KBM-7 (cell line): ENCODE data around the gene POR.
A peak's percentile ranks its signal among the peaks of the same experiment; 100 is the strongest.

Experiments used
- DNase-seq: peaks from one replicate; pipeline ENCODE4 v3.0.0-alpha.2; 2015
- in situ Hi-C: fragments of 300-500 bp; cut with MboI; formaldehyde crosslinking; loops from 2 replicates; pipeline ENCODE4 v1.14.3; 2020; ENCODE audit warnings: low sequenced_read_pairs, low pct_unique_long_range_greater_than_20kb, mixed read lengths

Gene POR

GRCh38 chr7:75945297-75946168 is 30.6 kb downstream of the POR start:
- in situ Hi-C loops = no loop called here
- DNase-seq = no peak

- no peak for DNase-seq
- in situ Hi-C loops = no loop called here
Observed at GRCh38 chr7:75946207-75946855, 31.4 kb downstream of the POR start.

- DNase-seq = no peak
- in situ Hi-C loops = no loop called here
Observed at GRCh38 chr7:75948179-75948578, 33.2 kb downstream of the POR start.

- no peak for DNase-seq
- in situ Hi-C loops = no loop called here
Observed at GRCh38 chr7:75950111-75950681, 35.2 kb downstream of the POR start.

DNA sequence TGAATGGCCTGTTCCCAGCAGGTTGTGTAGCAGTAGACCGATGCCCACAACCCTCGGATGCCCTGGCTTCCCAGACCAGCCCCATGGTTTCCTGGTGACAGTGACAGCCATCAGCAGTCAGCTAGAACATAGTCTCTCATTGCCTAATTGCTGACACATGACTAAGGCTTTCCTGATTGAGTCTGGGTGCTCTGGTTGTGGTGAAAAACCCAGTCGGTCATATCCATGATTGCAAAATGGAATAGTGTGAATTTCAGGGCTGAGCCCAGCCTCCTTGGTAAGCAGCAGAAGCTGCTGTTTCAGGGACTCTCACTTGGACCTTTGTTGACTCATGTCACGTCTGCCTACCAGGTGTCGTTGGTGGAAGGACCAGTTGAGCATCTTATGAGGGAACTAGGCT is 36.6 kb downstream of the POR start:
- in situ Hi-C loops = no loop called here

GRCh38 chr7:75953431-75953830 is 38.5 kb downstream of the POR start:
- in situ Hi-C loops = no loop called here
- no peak for DNase-seq

More for the DNA sequence above, 36.6 kb downstream of the POR start:
- peak; percentile 20 for DNase-seq

- no peak for DNase-seq
- in situ Hi-C loops = no loop called here
Observed at GRCh38 chr7:75953931-75954330, 39.0 kb downstream of the POR start.

DNA sequence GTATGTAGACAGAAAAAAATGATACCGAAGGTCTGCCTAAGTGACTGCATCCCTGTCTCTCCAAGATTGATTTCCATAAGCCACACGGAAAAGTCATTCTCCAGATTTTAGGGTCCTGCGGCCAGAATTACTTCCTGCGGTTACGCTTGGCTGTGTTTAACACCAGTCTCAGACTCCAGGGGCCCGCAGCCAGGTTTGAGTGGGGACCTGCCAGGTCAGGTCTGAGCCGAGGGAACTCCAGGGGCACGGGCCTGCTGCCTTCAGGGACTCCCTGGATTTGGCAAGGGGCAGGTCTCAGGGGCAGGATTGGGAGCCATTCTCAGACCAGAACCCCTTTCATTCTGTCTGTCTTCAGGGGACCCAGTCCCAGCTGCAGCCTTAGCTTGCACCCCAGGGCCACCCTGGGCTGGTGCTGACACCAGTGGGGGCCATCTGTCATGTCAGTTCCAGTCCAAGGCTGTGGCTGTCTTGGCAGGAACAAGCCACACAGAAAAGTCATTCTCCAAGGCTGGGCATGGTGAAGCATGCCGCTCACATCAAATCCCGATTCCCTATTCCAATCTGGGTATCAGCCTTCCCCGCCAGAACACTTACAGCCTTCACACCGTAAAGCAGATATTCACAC is 40.5 kb downstream of the POR start:
- DNase-seq = no peak
- in situ Hi-C loops = no loop called here

DNA sequence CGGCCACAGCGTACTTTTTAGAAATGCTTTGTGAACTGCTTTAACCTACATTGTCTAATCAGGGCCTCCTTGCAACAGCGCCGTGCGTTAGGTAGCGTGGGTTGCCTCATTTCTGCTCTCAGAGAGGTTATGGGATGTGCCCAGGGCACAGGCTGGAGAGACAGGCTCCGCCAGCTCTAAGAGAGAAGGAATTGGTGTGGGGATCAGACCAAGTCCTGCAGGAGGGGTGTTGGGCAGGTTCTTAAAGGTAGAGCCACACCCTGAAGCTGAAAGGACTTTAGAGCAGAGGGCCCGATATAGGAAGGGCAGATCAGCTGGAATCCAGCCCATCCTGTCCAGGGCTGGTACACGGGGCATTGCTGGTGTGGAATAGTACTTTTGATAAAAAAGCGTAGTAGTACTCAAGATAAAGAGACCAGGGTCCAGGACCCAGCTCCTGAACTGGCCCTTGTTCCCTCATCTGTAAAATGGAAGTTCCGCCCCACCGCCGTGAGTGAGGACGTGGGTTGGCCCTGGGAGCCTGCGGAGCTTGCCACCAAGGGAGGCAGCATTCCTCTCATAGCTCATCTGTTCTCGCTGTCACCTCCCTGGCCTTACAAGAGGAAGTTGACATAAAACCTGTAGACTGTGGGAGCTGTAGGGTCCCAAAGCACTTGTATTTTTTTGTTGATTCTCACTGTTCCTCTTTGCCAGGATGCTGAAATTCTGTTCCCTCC is 42.2 kb downstream of the POR start:
- in situ Hi-C loops = no loop called here
- DNase-seq = peak; percentile 29

DNA sequence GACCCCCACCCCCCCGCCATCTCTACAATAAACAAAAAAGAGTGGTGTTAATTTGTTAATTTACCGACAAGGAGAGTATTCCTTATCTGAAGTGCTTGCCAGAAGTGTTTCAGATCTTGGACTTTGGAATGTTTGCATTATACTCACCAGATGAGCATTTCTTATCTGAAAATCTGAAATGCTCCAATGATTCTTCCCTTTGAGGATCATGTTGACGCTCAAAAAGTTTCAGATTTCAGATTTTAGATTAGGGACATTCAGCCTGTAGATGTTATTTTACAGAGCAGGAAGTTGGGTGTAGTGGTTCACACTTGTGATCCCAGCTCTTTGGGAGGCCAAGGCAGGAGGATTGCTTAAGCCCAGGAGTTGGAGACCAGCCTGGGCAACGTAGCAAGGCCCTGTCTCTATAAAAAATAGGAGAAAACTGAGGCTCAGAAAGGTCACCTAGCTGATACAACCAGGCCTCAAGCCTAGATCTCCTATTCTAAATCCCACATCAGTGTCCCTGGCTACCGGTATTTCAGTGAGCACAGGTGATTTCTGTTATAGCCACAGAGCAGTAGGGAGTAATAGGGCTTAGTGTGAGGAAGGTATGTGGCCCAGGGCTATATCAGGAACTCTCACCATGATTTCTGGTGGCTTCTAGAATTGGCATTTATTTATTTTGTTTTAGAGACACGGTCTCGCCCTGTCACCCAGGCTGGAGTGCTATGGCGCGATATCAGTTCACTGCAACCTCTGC is 44.0 kb downstream of the POR start:
- no peak for DNase-seq
- in situ Hi-C loops = no loop called here

DNA sequence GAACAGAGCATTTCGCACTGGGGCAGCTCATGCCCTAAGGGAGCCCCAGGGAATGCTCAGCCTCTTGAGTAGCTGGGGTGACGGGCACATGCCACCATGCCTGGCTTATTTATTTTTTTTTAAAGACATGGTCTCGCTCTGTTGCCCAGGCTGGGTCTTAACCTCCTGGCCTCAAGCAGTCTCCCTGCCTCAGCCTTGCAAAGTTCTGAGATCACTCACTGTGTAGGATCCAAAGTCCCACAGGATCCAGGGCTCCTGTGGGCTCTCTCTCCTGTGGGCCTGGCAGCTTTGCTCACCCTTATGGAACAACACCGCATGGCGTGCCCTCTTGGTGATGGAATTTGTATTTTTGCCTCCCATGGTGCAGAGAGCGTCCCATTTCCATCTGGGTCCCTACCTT is 45.4 kb downstream of the POR start:
- no peak for DNase-seq
- in situ Hi-C loops = no loop called here

GRCh38 chr7:75961218-75961617 is 46.3 kb downstream of the POR start:
- no peak for DNase-seq
- in situ Hi-C loops = no loop called here

DNA sequence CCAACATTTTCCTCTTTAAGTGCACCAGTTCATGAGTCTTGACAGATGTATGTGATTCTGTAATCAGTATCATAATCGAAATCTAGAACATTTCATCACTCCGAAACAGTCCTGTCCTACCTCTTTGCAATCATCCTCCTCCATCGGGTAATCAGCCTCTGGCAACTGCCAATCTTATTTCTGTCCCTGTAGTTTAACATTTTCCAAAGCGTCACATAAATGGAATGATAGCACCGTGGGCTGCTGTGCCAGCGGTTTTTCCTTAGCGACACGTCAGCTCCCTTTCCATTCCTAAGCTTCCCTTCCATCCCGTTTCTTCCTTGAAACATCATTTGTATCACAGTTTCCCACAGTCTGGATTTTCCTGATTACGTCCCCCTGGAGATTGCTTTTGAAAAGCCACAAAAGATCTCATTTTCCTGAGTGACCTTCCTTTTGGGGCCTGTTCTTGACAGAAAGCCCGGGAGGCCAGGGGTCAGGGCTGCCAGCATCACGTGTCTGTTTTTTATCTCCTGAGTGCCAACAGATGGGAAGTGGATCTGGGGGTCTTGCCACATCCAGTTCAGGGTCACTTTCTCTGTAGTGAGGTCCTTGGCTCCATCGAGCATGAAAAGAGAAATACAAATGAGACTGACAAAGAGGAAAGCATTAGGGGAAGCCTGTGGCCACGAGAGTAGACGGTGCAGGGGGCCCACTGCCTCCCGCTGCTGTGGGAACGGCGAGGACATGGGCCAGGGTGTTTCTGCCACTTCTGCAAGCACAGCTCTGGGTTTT is 47.8 kb downstream of the POR start:
- DNase-seq = no peak
- in situ Hi-C loops = no loop called here

GRCh38 chr7:75963381-75963995 is 48.5 kb downstream of the POR start:
- no peak for DNase-seq
- in situ Hi-C loops = no loop called here

GRCh38 chr7:75965617-75966016 is 50.7 kb downstream of the POR start:
- no peak for DNase-seq
- in situ Hi-C loops = no loop called here

- no peak for DNase-seq
Observed at GRCh38 chr7:75966190-75966961, 51.4 kb downstream of the POR start.

DNA sequence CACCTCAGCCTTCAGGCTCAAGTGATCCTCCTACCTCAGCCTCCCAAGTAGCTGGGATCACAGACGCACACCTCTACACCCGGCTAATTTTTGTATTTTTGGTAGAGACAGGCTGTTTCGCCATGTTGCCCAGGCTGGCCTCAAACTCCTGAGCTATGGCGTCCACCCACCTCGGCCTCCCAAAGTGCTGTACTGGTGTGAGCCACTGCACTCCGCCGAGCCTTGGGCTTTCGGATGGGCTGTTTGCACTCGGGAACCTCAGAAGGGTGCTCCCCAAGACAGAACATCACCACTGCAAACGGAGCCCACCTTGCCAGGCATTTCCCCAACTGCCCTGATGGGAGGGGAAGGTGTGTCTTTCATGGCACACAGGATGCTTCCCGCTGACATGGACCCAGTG is 52.1 kb downstream of the POR start:
- DNase-seq = no peak
- in situ Hi-C loops = no loop called here

More at GRCh38 chr7:75966190-75966961, 51.4 kb downstream of the POR start:
- in situ Hi-C loops = no loop called here
